ENCODE data around the gene VENTX.

VENTX gene

DNA sequence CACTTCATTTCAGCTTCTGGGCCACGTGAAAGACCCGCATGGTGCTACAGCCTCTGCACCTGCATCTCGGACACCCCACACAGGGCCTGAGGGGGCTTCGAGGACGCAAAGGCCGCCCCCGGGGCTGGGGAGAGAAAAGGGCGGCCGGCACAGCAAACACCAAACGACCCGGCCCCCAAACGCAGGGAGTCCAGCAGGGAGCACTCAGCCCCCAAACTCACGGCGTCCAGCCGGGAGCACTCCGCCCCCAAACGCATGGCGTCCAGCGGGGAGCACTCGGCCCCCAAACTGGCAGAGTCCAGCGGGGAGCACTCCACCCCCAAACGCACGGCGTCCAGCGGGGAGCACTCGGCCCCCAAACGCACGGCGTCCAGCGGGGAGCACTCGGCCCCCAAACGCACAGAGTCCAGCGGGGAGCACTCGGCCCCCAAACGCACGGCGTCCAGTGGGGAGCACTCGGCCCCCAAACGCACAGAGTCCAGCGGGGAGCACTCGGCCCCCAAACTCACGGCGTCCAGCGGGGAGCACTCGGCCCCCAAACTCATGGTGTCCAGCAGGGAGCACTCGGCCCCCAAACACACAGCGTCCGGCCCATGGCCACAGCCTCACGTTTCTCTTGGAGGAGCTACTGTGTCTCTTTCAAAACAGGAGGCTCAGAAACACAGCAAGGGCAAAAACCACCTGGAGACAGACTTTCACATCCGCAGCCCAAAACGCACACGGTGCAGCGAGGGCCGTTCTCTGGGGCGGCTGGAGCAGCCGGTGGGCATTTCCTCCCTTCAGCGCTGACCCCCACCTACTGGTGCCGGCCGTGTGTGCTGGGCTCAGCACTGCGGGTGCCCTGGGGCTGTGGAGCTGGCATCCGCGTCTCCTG lies 34.6 kb upstream of the VENTX start:
- TF ChIP-seq CTCF (IDR thresholded peaks at IDR 0.05; ENCODE audit: insufficient read depth, missing control alignments), result no peak
- DNase-seq (ENCODE audit: insufficient read length, low spot score) (no peak), FAIRE-seq (no peak)

DNA sequence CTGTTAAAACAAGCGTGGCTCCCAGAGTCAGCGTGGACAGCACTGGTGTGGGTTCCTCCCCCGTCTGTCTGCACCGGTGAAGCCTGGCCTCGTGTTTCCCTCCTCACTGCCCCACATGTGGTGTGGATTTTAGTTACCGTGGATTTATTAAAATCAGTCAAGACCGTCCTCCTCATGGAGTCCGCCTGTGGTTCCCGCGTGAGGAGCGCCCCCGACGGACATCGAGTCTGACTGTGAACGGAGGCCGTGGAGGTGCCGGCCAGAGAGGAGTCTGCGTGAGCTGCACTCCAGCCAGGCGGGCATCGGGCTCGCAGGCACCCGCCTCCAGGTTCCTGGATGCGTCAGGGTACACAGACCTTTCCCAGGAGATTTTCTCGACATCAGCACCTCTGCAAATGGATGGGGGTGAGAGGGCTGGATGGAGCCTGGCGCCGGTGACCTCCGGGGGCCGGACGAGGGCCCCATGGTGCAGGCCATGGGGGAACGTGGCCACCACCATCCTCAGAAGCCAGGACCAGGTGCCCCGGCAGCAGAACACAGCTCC lies 33.9 kb upstream of the VENTX start:
- no peak for TF ChIP-seq CTCF (IDR thresholded peaks at IDR 0.05; ENCODE audit: insufficient read depth, missing control alignments)
- no peak for FAIRE-seq
- DNase-seq (ENCODE audit: insufficient read length, low spot score), result no peak

GRCh38 chr10:133204226-133205015 lies 33.2 kb upstream of the VENTX start:
- TF ChIP-seq CTCF (IDR thresholded peaks at IDR 0.05; ENCODE audit: insufficient read depth, missing control alignments), result no peak
- DNase-seq (ENCODE audit: insufficient read length, low spot score) (no peak), FAIRE-seq (no peak)

- TF ChIP-seq CTCF (IDR thresholded peaks at IDR 0.05; ENCODE audit: insufficient read depth, missing control alignments), result no peak
- FAIRE-seq, result no peak
- DNase-seq (ENCODE audit: insufficient read length, low spot score), result no peak
These were observed 32.5 kb upstream of the VENTX start for GRCh38 chr10:133205146-133205545.

- DNase-seq (ENCODE audit: insufficient read length, low spot score) (no peak), FAIRE-seq (no peak)
- TF ChIP-seq CTCF (IDR thresholded peaks at IDR 0.05; ENCODE audit: insufficient read depth, missing control alignments), result no peak
These were observed 31.2 kb upstream of the VENTX start for GRCh38 chr10:133206356-133207040.

GRCh38 chr10:133207041-133207600 lies 30.5 kb upstream of the VENTX start:
- no peak for TF ChIP-seq CTCF (IDR thresholded peaks at IDR 0.05; ENCODE audit: insufficient read depth, missing control alignments)
- DNase-seq (ENCODE audit: insufficient read length, low spot score) (no peak), FAIRE-seq (no peak)
